Measurements from ENCODE around the gene DTNB.

- TF ChIP-seq CTCF (conservative IDR thresholded peaks at IDR 0.05; ENCODE audit: low read depth, low read length) (no peak), RCOR1 (IDR thresholded peaks at IDR 0.05; ENCODE audit: insufficient replicate concordance, low read length) (no peak)
Observed at GRCh38 chr2:25409044-25409443, 264.3 kb downstream of the DTNB start.
